Calu3 (cell line): Measurements from ENCODE around the gene CEP192. TPM values are rescaled to one million over a fixed set of nuclear protein-coding genes. Genes with fewer than 3 reads are reported as not detected.

Source experiments
- BruUV-seq: library from RNA; stranded (reverse); fragments of 400-500 nt; replicated peaks from 2 replicates; lab custom pipeline; 2021; lab: Mats Ljungman, UMichigan
- CTCF ChIA-PET: fragments of 300-600 bp; sonication (Branson Sonifier 250); formaldehyde crosslinking; loops from one replicate; lab custom pipeline; 2022; ENCODE audit warnings: antibody characterized with exemption; lab: Charles Lee
- DNase-seq: peaks from one replicate; pipeline ENCODE4 v3.0.0; 2022
- H3K27ac Mint-ChIP-seq: one replicate; pipeline ENCODE4 v1.8.0; 2022; ENCODE audit warnings: mixed read lengths; ENCODE audit not compliant: unreplicated experiment
- H3K27me3 Mint-ChIP-seq: one replicate; pipeline ENCODE4 v1.8.0; 2022; ENCODE audit warnings: mixed read lengths; ENCODE audit not compliant: unreplicated experiment
- H3K36me3 Mint-ChIP-seq: one replicate; pipeline ENCODE4 v1.8.0; 2022; ENCODE audit warnings: mild to moderate bottlenecking, moderate library complexity, mixed read lengths; ENCODE audit not compliant: insufficient read depth, unreplicated experiment
- H3K4me1 Mint-ChIP-seq: one replicate; pipeline ENCODE4 v1.8.0; 2022; ENCODE audit warnings: mild to moderate bottlenecking, low read depth, mixed read lengths; ENCODE audit not compliant: unreplicated experiment
- H3K4me3 Mint-ChIP-seq: one replicate; pipeline ENCODE4 v1.8.0; 2022; ENCODE audit warnings: mild to moderate bottlenecking, low read depth, moderate library complexity, mixed read lengths; ENCODE audit not compliant: unreplicated experiment
- H3K9me3 Mint-ChIP-seq: one replicate; pipeline ENCODE4 v1.8.0; 2022; ENCODE audit warnings: low read depth, mixed read lengths; ENCODE audit not compliant: unreplicated experiment
- intact Hi-C: fragments of 100-400 bp; cut with micrococcal nuclease; formaldehyde crosslinking; loops from one replicate; pipeline ENCODE4 v1.10.0; 2022; ENCODE audit not compliant: unreplicated experiment
- total RNA-seq: library from RNA; stranded (reverse); gene quantifications from 2 replicates; pipeline ENCODE4 v1.2.3, GENCODE V29; 2022
- TF ChIP-seq, protein P1 (sequence below): fragments of 200-600 bp; IDR thresholded peaks from one replicate; pipeline ENCODE4 v1.8.0; 2022; ENCODE audit warnings: antibody characterized with exemption; ENCODE audit not compliant: unreplicated experiment

Gene CEP192
- total RNA-seq, 1 experiment from 2014 or later, result 39.2 TPM

DNA sequence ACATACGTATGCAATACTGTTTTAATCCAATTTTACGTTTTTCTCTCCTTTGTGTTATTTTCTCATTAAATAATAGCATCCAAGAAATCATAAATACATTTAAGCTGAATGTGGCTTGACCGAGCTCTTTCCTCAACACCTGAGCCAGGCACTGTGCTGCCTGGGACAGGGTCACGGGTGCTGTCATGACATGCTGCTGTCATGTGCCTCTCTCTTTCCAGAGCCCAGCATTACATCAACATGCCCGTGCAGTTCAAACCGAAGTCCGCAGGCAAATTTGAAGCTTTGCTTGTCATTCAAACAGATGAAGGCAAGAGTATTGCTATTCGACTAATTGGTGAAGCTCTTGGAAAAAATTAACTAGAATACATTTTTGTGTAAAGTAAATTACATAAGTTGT lies 133.2 kb downstream of the CEP192 start:
- H3K27me3 Mint-ChIP-seq, result no peaks in the 10 kb centered on the region
- H3K36me3 Mint-ChIP-seq, result peaks cover 10% of the 10 kb centered on the region
- no peak overlapping the region for H3K4me3 Mint-ChIP-seq
- no peaks in the 10 kb centered on the region for H3K9me3 Mint-ChIP-seq
- no peak overlapping the region for H3K27ac Mint-ChIP-seq
- no peaks in the 10 kb centered on the region for H3K4me1 Mint-ChIP-seq
- CTCF ChIA-PET, result interaction anchor here (1.1 kb wide), 1 partner anchor 12 kb away, joined by 3 read pairs; no protein-coding TSS in a partner anchor
- intact Hi-C loops, result no loop called here
- no peak for DNase-seq
- no TSS peak for BruUV-seq
- TF ChIP-seq, protein P1, sequence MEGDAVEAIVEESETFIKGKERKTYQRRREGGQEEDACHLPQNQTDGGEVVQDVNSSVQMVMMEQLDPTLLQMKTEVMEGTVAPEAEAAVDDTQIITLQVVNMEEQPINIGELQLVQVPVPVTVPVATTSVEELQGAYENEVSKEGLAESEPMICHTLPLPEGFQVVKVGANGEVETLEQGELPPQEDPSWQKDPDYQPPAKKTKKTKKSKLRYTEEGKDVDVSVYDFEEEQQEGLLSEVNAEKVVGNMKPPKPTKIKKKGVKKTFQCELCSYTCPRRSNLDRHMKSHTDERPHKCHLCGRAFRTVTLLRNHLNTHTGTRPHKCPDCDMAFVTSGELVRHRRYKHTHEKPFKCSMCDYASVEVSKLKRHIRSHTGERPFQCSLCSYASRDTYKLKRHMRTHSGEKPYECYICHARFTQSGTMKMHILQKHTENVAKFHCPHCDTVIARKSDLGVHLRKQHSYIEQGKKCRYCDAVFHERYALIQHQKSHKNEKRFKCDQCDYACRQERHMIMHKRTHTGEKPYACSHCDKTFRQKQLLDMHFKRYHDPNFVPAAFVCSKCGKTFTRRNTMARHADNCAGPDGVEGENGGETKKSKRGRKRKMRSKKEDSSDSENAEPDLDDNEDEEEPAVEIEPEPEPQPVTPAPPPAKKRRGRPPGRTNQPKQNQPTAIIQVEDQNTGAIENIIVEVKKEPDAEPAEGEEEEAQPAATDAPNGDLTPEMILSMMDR, result no peak

DNA sequence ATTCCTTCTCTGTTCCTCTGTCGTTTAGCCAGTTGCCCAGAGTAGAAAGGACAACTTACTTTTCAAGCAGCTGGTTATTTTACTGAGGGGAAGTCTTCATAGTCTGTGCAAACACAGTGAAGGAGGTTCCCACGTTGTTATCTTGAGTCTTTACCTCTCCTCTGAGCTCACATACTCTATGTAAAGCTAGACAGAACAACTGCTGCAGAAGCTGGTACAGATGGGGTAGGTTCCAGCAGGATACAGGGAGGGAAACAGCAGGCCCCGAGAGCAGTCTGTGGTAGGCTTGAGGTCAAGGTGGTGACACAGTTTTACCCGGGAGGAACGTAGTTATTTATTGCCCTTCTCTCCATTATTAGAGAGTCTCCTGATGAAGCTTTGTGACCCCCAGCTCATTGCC lies 134.0 kb downstream of the CEP192 start:
- peaks cover 10% of the 10 kb centered on the region for H3K36me3 Mint-ChIP-seq
- no TSS peak for BruUV-seq
- CTCF ChIA-PET, result interaction anchor here (1.1 kb wide), 1 partner anchor 12 kb away, joined by 3 read pairs; no protein-coding TSS in a partner anchor
- H3K27me3 Mint-ChIP-seq, result no peaks in the 10 kb centered on the region
- DNase-seq, result no peak
- TF ChIP-seq, protein P1, result no peak
- H3K4me3 Mint-ChIP-seq, result no peak overlapping the region
- H3K9me3 Mint-ChIP-seq, result no peaks in the 10 kb centered on the region
- no peak overlapping the region for H3K27ac Mint-ChIP-seq
- no peaks in the 10 kb centered on the region for H3K4me1 Mint-ChIP-seq
- intact Hi-C loops, result no loop called here

DNA sequence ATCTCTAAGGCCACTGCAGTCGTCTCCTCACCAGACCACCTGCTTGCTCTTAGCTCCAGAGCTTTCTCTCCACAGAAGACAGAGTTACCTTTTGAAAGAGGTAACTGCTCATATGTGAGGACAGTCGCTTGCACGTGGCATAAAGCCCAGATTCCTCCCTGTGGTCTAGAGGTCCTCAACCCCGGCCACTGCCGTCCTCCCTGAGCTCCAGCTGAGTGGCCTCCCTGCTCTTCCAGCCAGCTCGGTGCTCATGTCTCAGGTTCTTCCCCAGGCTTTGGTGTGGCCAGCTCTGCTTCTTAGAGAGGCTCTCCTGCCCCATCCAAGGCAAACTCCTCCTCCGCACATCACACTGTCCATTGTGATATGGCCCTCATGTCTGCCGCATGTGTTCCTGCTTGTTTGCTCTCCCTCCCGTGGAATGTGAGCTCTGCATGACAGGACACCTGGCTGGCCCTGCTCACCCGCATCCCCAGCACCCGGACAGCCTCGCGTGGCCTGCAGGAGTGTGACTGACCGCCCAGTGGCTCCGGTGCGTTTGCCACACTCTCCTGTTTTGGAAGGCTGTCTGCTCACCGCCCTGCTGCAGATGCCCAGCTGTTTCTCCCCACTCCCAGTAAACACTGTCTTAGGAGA lies 135.9 kb downstream of the CEP192 start:
- BruUV-seq, result no TSS peak
- H3K4me1 Mint-ChIP-seq, result no peaks in the 10 kb centered on the region
- TF ChIP-seq, protein P1, result no peak
- H3K27ac Mint-ChIP-seq, result no peak overlapping the region
- no peaks in the 10 kb centered on the region for H3K9me3 Mint-ChIP-seq
- CTCF ChIA-PET, result no interaction called here
- DNase-seq, result no peak
- intact Hi-C loops, result no loop called here
- H3K27me3 Mint-ChIP-seq, result no peaks in the 10 kb centered on the region
- H3K36me3 Mint-ChIP-seq, result peaks cover 21% of the 10 kb centered on the region
- no peak overlapping the region for H3K4me3 Mint-ChIP-seq

DNA sequence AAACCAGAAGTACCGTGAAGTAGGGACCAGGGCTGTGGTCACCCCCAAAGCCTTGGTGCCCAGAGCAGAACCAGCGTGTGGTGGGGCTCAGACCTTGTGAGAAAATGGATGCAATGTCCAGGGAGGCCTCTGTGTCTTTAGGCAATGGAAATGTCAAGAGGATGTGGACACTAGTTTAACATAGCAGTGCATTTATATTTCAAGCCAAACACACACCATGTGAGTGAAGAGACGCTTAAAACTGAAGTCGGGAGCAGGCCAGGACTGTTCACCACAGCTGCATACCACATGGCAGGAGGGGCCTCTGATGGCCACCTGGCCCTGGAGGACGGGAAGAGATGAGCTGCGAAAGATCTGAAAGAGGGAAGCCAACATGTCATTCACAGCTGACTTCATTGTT lies 140.1 kb downstream of the CEP192 start:
- intact Hi-C loops, result no loop called here

More for the DNA sequence above, 140.1 kb downstream of the CEP192 start:
- no peak for DNase-seq
- BruUV-seq, result no TSS peak
- H3K9me3 Mint-ChIP-seq, result no peaks in the 10 kb centered on the region
- H3K27me3 Mint-ChIP-seq, result peaks cover 8% of the 10 kb centered on the region
- H3K4me3 Mint-ChIP-seq, result no peak overlapping the region
- H3K4me1 Mint-ChIP-seq, result peaks cover 9% of the 10 kb centered on the region
- CTCF ChIA-PET, result no interaction called here
- H3K36me3 Mint-ChIP-seq, result peaks cover 20% of the 10 kb centered on the region
- H3K27ac Mint-ChIP-seq, result no peak overlapping the region
- TF ChIP-seq, protein P1, result no peak
